ENCODE results near the gene E2F4. TPM values are rescaled to one million over a fixed set of nuclear protein-coding genes. Genes with fewer than 3 reads are reported as not detected.
A peak's percentile ranks its signal among the peaks of the same experiment; 100 is the strongest.

The E2F4 gene
- total and polyA plus RNA-seq, 2 of the 13 experiments (the other 11 are each of a cell fraction or from before 2014, with no cell fraction given): 84.8 to 91.2 TPM

DNA sequence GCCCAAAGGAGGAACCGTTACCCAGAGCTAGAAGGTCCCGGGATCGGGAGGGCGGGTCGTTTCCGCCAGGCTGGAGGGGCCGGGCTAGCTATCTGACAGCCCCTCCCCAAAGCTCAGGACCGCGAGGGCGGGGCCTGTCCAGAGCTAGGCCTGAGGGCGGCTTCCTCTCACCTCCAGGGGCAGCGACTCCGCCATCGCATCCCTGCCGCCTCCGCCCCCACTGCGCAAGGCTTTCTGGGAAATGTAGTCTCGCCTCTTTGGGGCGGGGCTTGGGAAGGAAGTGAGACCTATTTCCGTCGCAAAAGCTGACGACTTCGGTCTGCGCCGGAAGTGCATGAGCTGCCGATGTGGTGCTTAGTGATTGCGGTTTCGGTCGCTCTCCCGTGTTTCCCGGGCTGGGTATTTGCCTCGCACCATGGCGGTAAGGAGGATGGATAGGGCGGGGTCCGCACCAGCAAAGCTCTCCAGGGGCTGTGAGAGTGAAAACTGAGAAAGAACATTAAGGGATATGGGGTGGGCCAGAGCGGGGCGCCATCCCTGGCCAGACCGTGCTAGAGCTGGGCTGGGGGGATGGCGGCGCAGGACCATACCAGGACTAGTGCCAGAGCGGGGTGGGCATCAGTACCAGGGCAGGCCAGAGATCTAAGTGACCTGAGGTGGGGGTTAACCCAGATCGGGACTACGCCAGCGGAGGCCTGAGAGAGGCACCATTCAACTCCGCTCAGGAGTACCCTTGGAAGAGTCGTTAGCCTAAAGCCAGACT is 35.0 kb downstream of the E2F4 start, which contains the start of gene TMEM208 (continued):
- TF ChIP-seq, protein P1, sequence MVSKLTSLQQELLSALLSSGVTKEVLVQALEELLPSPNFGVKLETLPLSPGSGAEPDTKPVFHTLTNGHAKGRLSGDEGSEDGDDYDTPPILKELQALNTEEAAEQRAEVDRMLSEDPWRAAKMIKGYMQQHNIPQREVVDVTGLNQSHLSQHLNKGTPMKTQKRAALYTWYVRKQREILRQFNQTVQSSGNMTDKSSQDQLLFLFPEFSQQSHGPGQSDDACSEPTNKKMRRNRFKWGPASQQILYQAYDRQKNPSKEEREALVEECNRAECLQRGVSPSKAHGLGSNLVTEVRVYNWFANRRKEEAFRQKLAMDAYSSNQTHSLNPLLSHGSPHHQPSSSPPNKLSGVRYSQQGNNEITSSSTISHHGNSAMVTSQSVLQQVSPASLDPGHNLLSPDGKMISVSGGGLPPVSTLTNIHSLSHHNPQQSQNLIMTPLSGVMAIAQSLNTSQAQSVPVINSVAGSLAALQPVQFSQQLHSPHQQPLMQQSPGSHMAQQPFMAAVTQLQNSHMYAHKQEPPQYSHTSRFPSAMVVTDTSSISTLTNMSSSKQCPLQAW (CRISPR knock-in tag; IDR thresholded peaks at IDR 0.05): peak; percentile 93
- TF ChIP-seq, protein P2, sequence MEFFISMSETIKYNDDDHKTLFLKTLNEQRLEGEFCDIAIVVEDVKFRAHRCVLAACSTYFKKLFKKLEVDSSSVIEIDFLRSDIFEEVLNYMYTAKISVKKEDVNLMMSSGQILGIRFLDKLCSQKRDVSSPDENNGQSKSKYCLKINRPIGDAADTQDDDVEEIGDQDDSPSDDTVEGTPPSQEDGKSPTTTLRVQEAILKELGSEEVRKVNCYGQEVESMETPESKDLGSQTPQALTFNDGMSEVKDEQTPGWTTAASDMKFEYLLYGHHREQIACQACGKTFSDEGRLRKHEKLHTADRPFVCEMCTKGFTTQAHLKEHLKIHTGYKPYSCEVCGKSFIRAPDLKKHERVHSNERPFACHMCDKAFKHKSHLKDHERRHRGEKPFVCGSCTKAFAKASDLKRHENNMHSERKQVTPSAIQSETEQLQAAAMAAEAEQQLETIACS (CRISPR knock-in tag; IDR thresholded peaks at IDR 0.05): peak; percentile 48; the same call in 1 of the 2 replicates
- no peak for TF ChIP-seq ZNF510 (CRISPR knock-in tag; IDR thresholded peaks at IDR 0.05; ENCODE audit: low read depth)
- TF ChIP-seq, protein P3, sequence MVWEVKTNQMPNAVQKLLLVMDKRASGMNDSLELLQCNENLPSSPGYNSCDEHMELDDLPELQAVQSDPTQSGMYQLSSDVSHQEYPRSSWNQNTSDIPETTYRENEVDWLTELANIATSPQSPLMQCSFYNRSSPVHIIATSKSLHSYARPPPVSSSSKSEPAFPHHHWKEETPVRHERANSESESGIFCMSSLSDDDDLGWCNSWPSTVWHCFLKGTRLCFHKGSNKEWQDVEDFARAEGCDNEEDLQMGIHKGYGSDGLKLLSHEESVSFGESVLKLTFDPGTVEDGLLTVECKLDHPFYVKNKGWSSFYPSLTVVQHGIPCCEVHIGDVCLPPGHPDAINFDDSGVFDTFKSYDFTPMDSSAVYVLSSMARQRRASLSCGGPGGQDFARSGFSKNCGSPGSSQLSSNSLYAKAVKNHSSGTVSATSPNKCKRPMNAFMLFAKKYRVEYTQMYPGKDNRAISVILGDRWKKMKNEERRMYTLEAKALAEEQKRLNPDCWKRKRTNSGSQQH (CRISPR knock-in tag; IDR thresholded peaks at IDR 0.05; ENCODE audit: low read depth): peak; percentile 98
- TF ChIP-seq ZNF256 (CRISPR knock-in tag; conservative IDR thresholded peaks at IDR 0.05): peak; percentile 94
- no peak for TF ChIP-seq GPBP1L1 (CRISPR knock-in tag; IDR thresholded peaks at IDR 0.05)
- TF ChIP-seq SNRNP70 (IDR thresholded peaks at IDR 0.05; ENCODE audit: low read depth, low read length): no peak
- TF ChIP-seq RFX1 (IDR thresholded peaks at IDR 0.05): no peak
- TF ChIP-seq ZNF207 (IDR thresholded peaks at IDR 0.05; ENCODE audit: borderline replicate concordance): no peak
- no peak for TF ChIP-seq ZNF75D (CRISPR knock-in tag; IDR thresholded peaks at IDR 0.05; ENCODE audit: borderline replicate concordance)
- no peak; the same call in 1 of the 2 replicates for TF ChIP-seq PREB (CRISPR knock-in tag; IDR thresholded peaks at IDR 0.05)
- peak; percentile 93 for TF ChIP-seq ZNF619 (CRISPR knock-in tag; IDR thresholded peaks at IDR 0.05)
- no peak for TF ChIP-seq ZNF615 (CRISPR knock-in tag; IDR thresholded peaks at IDR 0.05; ENCODE audit: borderline replicate concordance)
- TF ChIP-seq SMARCC2 (IDR thresholded peaks at IDR 0.05): peak; percentile 29; the same call in 1 of the 2 replicates
- peak; percentile 61; the same call in 1 of the 2 replicates for TF ChIP-seq ZSCAN5A (CRISPR knock-in tag; IDR thresholded peaks at IDR 0.05; ENCODE audit: borderline replicate concordance)
- TF ChIP-seq NFKBIZ (CRISPR knock-in tag; IDR thresholded peaks at IDR 0.05): peak; percentile 89
- no peak for TF ChIP-seq ZNF441 (CRISPR knock-in tag; IDR thresholded peaks at IDR 0.05; ENCODE audit: borderline replicate concordance)
- peak; percentile 92; the same call in 1 of the 2 replicates for TF ChIP-seq SMAD1 (CRISPR knock-in tag; IDR thresholded peaks at IDR 0.05; ENCODE audit: borderline replicate concordance, low read depth)
